Smooth muscle cell (in vitro differentiated cells): ENCODE results near the gene KRT4. TPM values are rescaled to one million over a fixed set of nuclear protein-coding genes. Genes with fewer than 3 reads are reported as not detected.

Experiments used
- DNase-seq: peaks from one replicate; lab custom pipeline; 2025; ENCODE audit not compliant: unreplicated experiment; lab: John Stamatoyannopoulos, UW
- H2AFZ ChIP-seq: fragments of 200-600 bp; sonication (generic); 2 replicates; pipeline ENCODE4 v1.6.0; 2016; ENCODE audit warnings: antibody characterized with exemption, low read depth, mild to moderate bottlenecking
- H3F3A ChIP-seq: fragments of 200-600 bp; sonication (generic); 2 replicates; pipeline ENCODE4 v1.6.0; 2017; ENCODE audit warnings: antibody characterized with exemption, low read depth
- H3K27ac ChIP-seq: fragments of 200-600 bp; sonication (generic); 2 replicates; pipeline ENCODE4 v1.5.1; 2016; ENCODE audit warnings: low read depth, mild to moderate bottlenecking
- H3K27me3 ChIP-seq: fragments of 200-600 bp; sonication (generic); 2 replicates; pipeline ENCODE4 v1.6.1; 2016; ENCODE audit warnings: low read depth, mild to moderate bottlenecking
- H3K36me3 ChIP-seq: fragments of 200-600 bp; sonication (generic); 2 replicates; pipeline ENCODE4 v1.5.1; 2016; ENCODE audit warnings: low read depth
- H3K4me1 ChIP-seq: fragments of 200-600 bp; sonication (generic); 2 replicates; pipeline ENCODE4 v1.5.1; 2016; ENCODE audit warnings: low read depth
- H3K4me2 ChIP-seq: fragments of 200-600 bp; sonication (generic); 2 replicates; pipeline ENCODE4 v1.6.0; 2016; ENCODE audit warnings: mild to moderate bottlenecking
- H3K4me3 ChIP-seq: fragments of 200-600 bp; sonication (generic); 2 replicates; pipeline ENCODE4 v1.5.1; 2016; ENCODE audit warnings: mild to moderate bottlenecking
- H3K79me2 ChIP-seq: fragments of 200-600 bp; sonication (generic); 2 replicates; pipeline ENCODE4 v1.6.0; 2016; ENCODE audit warnings: low read depth, mild to moderate bottlenecking
- H3K9ac ChIP-seq: fragments of 200-600 bp; sonication (generic); 2 replicates; pipeline ENCODE4 v1.6.0; 2016; ENCODE audit warnings: low read depth
- H3K9me3 ChIP-seq: fragments of 200-600 bp; sonication (generic); replicated peaks from 2 replicates; pipeline ENCODE4 v1.5.1; 2016; ENCODE audit warnings: low read depth
- H4K20me1 ChIP-seq: fragments of 200-600 bp; sonication (generic); 2 replicates; pipeline ENCODE4 v1.6.0; 2016; ENCODE audit warnings: low read depth
- CTCF ChIP-seq: fragments of 200-600 bp; sonication (generic); IDR thresholded peaks from 2 replicates; pipeline ENCODE4 v1.5.1; 2017; ENCODE audit warnings: borderline replicate concordance, mild to moderate bottlenecking, antibody characterized with exemption; ENCODE audit not compliant: insufficient read depth, poor library complexity, severe bottlenecking
- whole genome bisulfite sequencing: methylation state at CpG from one replicate; pipeline ENCODE4 v1.1.7; 2016; ENCODE audit warnings: low lambda C conversion rate; 5-methylcytosine and 5-hydroxymethylcytosine counted together
- polyA plus RNA-seq: library from polyadenylated mRNA; unstranded; fragments of >200 nt; fragmentation: Nextera tagmentation; extraction: Ambion mirVana; gene quantifications from 2 replicates; pipeline ENCODE4 v1.2.1, GENCODE V29; 2016
- total RNA-seq: library from RNA; depleted of rRNA; stranded (reverse); fragments of >200 nt; gene quantifications from 2 replicates; pipeline ENCODE4 v1.2.3, GENCODE V29; 2014

Gene KRT4
- total and polyA plus RNA-seq, 2 experiments from 2014 or later: not detected

GRCh38 chr12:52799505-52800211 is 14.3 kb downstream of the KRT4 start:
- no peaks in the 10 kb centered on the region for H3K79me2 ChIP-seq
- H3K4me3 ChIP-seq: no peak overlapping the region
- H3K4me2 ChIP-seq: no peak overlapping the region
- H4K20me1 ChIP-seq: no peaks in the 10 kb centered on the region
- H3K9me3 ChIP-seq: no peaks in the 10 kb centered on the region
- H3K36me3 ChIP-seq: no peaks in the 10 kb centered on the region
- H3K4me1 ChIP-seq: no peaks in the 10 kb centered on the region
- no peak overlapping the region for H3K9ac ChIP-seq
- no peak overlapping the region for H3K27ac ChIP-seq
- no peak overlapping the region for H2AFZ ChIP-seq
- DNase-seq: no peak
- no peaks in the 10 kb centered on the region for H3K27me3 ChIP-seq
- no peaks in the 10 kb centered on the region for H3F3A ChIP-seq
- WGBS: 88% methylated on average over 5 of the region's 5 CpGs
- TF ChIP-seq CTCF: no peak

DNA sequence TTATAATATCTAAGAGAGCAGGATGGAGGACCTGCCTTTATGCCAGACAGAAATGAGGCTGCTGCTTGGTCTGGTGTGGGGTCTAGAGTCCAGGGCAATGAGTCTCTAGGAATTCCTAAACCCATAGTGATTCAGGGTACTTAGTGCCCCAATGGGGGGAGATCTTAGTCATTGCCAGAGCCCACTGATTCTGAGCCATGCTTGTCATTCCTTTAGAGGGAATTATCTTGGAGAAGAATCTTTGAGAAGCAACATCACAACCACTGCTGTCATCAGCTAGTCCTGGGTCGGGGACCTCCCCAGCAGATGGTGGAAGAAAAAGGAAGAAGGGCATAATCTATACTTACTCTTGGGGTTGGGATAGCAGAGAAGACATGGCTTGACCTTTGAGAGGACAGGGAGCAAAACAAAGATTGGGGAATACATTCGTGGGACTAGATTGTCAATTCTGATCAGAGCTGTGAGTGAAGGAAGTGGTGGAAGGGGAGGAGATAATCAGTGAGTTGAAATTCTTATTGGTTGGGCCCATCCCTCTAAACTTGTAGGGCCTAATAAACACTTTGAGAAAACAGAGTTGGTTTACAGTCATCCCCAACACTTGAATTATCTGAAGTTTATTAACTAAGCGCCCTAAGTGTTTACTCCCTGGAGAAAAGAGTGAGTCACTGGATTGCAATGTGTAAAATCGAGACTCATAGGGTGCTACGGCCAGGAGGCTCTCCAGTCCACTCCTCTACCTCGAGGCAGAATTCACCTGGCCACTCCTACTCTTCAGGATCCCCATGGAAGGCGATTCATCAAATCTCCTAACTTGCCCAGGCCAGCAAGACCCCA is 15.0 kb downstream of the KRT4 start:
- Histone ChIP-seq H3F3A (no peaks in the 10 kb centered on the region), H3K4me3 (no peak overlapping the region), H3K36me3 (no peaks in the 10 kb centered on the region), H3K27me3 (no peaks in the 10 kb centered on the region), H4K20me1 (no peaks in the 10 kb centered on the region), H3K79me2 (no peaks in the 10 kb centered on the region), H3K9me3 (no peaks in the 10 kb centered on the region), H3K4me2 (peak overlapping the region; percentile 19), H3K27ac (peak overlapping the region; percentile 51), H3K4me1 (no peaks in the 10 kb centered on the region), H3K9ac (no peak overlapping the region), H2AFZ (no peak overlapping the region)
- TF ChIP-seq CTCF: no peak
- DNase-seq: no peak
- 42% methylated on average over 7 of the region's 7 CpGs for whole genome bisulfite sequencing

GRCh38 chr12:52798003-52798670 is 15.8 kb downstream of the KRT4 start:
- H3K9me3 ChIP-seq: no peaks in the 10 kb centered on the region

More at GRCh38 chr12:52798003-52798670, 15.8 kb downstream of the KRT4 start:
- Histone ChIP-seq H3K9ac (no peak overlapping the region), H3K27ac (no peak overlapping the region), H3K27me3 (no peaks in the 10 kb centered on the region), H2AFZ (no peak overlapping the region), H3F3A (no peaks in the 10 kb centered on the region), H3K79me2 (no peaks in the 10 kb centered on the region), H3K36me3 (no peaks in the 10 kb centered on the region), H3K4me3 (no peak overlapping the region), H4K20me1 (no peaks in the 10 kb centered on the region), H3K4me1 (no peaks in the 10 kb centered on the region), H3K4me2 (peak overlapping the region; percentile 19)
- no peak for TF ChIP-seq CTCF
- no peak for DNase-seq
- 96% methylated on average over 4 of the region's 4 CpGs for WGBS
